ENCODE results near the gene LMNTD2.

LMNTD2 gene

GRCh38 chr11:565921-566509 lies 5.5 kb upstream of the LMNTD2 start:
- Histone ChIP-seq H3K4me3 (ENCODE audit: low read depth, low read length) (no peak overlapping the region), H2AFZ (ENCODE audit: low read length, unreplicated experiment) (no peak overlapping the region), H3K27ac (ENCODE audit: low read depth, low read length) (no peak overlapping the region), H3K79me2 (ENCODE audit: control insufficient read depth, insufficient read depth, low read length, unreplicated experiment) (peaks cover 28% of the 10 kb centered on the region), H3K4me1 (ENCODE audit: control insufficient read depth, insufficient read depth, low read length, unreplicated experiment) (peaks cover 25% of the 10 kb centered on the region), H3K27me3 (ENCODE audit: insufficient read depth, low read length) (no peaks in the 10 kb centered on the region), H3K36me3 (ENCODE audit: insufficient read depth, low read length) (no peaks in the 10 kb centered on the region)

- Histone ChIP-seq H3K36me3 (ENCODE audit: insufficient read depth, low read length) (no peaks in the 10 kb centered on the region), H3K4me3 (ENCODE audit: low read depth, low read length) (no peak overlapping the region), H3K27ac (ENCODE audit: low read depth, low read length) (no peak overlapping the region), H3K79me2 (ENCODE audit: control insufficient read depth, insufficient read depth, low read length, unreplicated experiment) (peaks cover 28% of the 10 kb centered on the region), H2AFZ (ENCODE audit: low read length, unreplicated experiment) (no peak overlapping the region), H3K4me1 (ENCODE audit: control insufficient read depth, insufficient read depth, low read length, unreplicated experiment) (peaks cover 17% of the 10 kb centered on the region), H3K27me3 (ENCODE audit: insufficient read depth, low read length) (no peaks in the 10 kb centered on the region)
Measured at GRCh38 chr11:563812-564578, 3.5 kb upstream of the LMNTD2 start.

- Histone ChIP-seq H2AFZ (ENCODE audit: low read length, unreplicated experiment) (no peak overlapping the region), H3K4me3 (ENCODE audit: low read depth, low read length) (no peak overlapping the region), H3K4me1 (ENCODE audit: control insufficient read depth, insufficient read depth, low read length, unreplicated experiment) (peaks cover 16% of the 10 kb centered on the region), H3K27ac (ENCODE audit: low read depth, low read length) (no peak overlapping the region), H3K36me3 (ENCODE audit: insufficient read depth, low read length) (no peaks in the 10 kb centered on the region), H3K79me2 (ENCODE audit: control insufficient read depth, insufficient read depth, low read length, unreplicated experiment) (peaks cover 25% of the 10 kb centered on the region), H3K27me3 (ENCODE audit: insufficient read depth, low read length) (peaks cover 2% of the 10 kb centered on the region; the same call in 1 of the 2 replicates)
Measured at GRCh38 chr11:563066-563811, 2.7 kb upstream of the LMNTD2 start.

- Histone ChIP-seq H3K27me3 (ENCODE audit: insufficient read depth, low read length) (peaks cover 13% of the 10 kb centered on the region), H3K36me3 (ENCODE audit: insufficient read depth, low read length) (no peaks in the 10 kb centered on the region), H3K27ac (ENCODE audit: low read depth, low read length) (no peak overlapping the region), H3K79me2 (ENCODE audit: control insufficient read depth, insufficient read depth, low read length, unreplicated experiment) (peaks cover 14% of the 10 kb centered on the region), H2AFZ (ENCODE audit: low read length, unreplicated experiment) (no peak overlapping the region), H3K4me3 (ENCODE audit: low read depth, low read length) (peak overlapping the region; percentile 92; the same call in 1 of the 2 replicates), H3K4me1 (ENCODE audit: control insufficient read depth, insufficient read depth, low read length, unreplicated experiment) (peaks cover 15% of the 10 kb centered on the region)
Measured at GRCh38 chr11:562046-562645, 1.6 kb upstream of the LMNTD2 start.

- peaks cover 9% of the 10 kb centered on the region for H3K79me2 ChIP-seq (ENCODE audit: control insufficient read depth, insufficient read depth, low read length, unreplicated experiment)
- peaks cover 8% of the 10 kb centered on the region for H3K4me1 ChIP-seq (ENCODE audit: control insufficient read depth, insufficient read depth, low read length, unreplicated experiment)
- no peaks in the 10 kb centered on the region for H3K36me3 ChIP-seq (ENCODE audit: insufficient read depth, low read length)
- no peak overlapping the region for H3K27ac ChIP-seq (ENCODE audit: low read depth, low read length)
- H2AFZ ChIP-seq (ENCODE audit: low read length, unreplicated experiment), result peak overlapping the region; percentile 84
- peak overlapping the region; percentile 92 for H3K4me3 ChIP-seq (ENCODE audit: low read depth, low read length)
- peaks cover 21% of the 10 kb centered on the region for H3K27me3 ChIP-seq (ENCODE audit: insufficient read depth, low read length)
Measured at GRCh38 chr11:561148-562003, 838 bp upstream of the LMNTD2 start.

- H3K36me3 ChIP-seq (ENCODE audit: insufficient read depth, low read length), result no peaks in the 10 kb centered on the region
- no peaks in the 10 kb centered on the region for H3K79me2 ChIP-seq (ENCODE audit: control insufficient read depth, insufficient read depth, low read length, unreplicated experiment)
- H3K27ac ChIP-seq (ENCODE audit: low read depth, low read length), result no peak overlapping the region
- peak overlapping the region; percentile 92 for H3K4me3 ChIP-seq (ENCODE audit: low read depth, low read length)
- no peak overlapping the region for H2AFZ ChIP-seq (ENCODE audit: low read length, unreplicated experiment)
- H3K4me1 ChIP-seq (ENCODE audit: control insufficient read depth, insufficient read depth, low read length, unreplicated experiment), result peaks cover 5% of the 10 kb centered on the region
- peaks cover 35% of the 10 kb centered on the region for H3K27me3 ChIP-seq (ENCODE audit: insufficient read depth, low read length)
Measured at GRCh38 chr11:559712-560304, 730 bp downstream of the LMNTD2 start.

- Histone ChIP-seq H3K27ac (ENCODE audit: low read depth, low read length) (no peak overlapping the region), H3K4me1 (ENCODE audit: control insufficient read depth, insufficient read depth, low read length, unreplicated experiment) (peaks cover 5% of the 10 kb centered on the region), H3K36me3 (ENCODE audit: insufficient read depth, low read length) (no peaks in the 10 kb centered on the region)
Measured at GRCh38 chr11:559020-559620, 1.4 kb downstream of the LMNTD2 start.

GRCh38 chr11:558503-558902 lies 2.0 kb downstream of the LMNTD2 start:
- Histone ChIP-seq H3K36me3 (ENCODE audit: insufficient read depth, low read length) (no peaks in the 10 kb centered on the region), H2AFZ (ENCODE audit: low read length, unreplicated experiment) (no peak overlapping the region), H3K79me2 (ENCODE audit: control insufficient read depth, insufficient read depth, low read length, unreplicated experiment) (no peaks in the 10 kb centered on the region), H3K4me3 (ENCODE audit: low read depth, low read length) (no peak overlapping the region), H3K4me1 (ENCODE audit: control insufficient read depth, insufficient read depth, low read length, unreplicated experiment) (peaks cover 5% of the 10 kb centered on the region), H3K27ac (ENCODE audit: low read depth, low read length) (no peak overlapping the region), H3K27me3 (ENCODE audit: insufficient read depth, low read length) (peaks cover 43% of the 10 kb centered on the region)

More at GRCh38 chr11:559020-559620, 1.4 kb downstream of the LMNTD2 start:
- Histone ChIP-seq H2AFZ (ENCODE audit: low read length, unreplicated experiment) (no peak overlapping the region), H3K79me2 (ENCODE audit: control insufficient read depth, insufficient read depth, low read length, unreplicated experiment) (no peaks in the 10 kb centered on the region), H3K4me3 (ENCODE audit: low read depth, low read length) (no peak overlapping the region), H3K27me3 (ENCODE audit: insufficient read depth, low read length) (peaks cover 41% of the 10 kb centered on the region)

- Histone ChIP-seq H3K27me3 (ENCODE audit: insufficient read depth, low read length) (peaks cover 43% of the 10 kb centered on the region), H3K4me3 (ENCODE audit: low read depth, low read length) (no peak overlapping the region), H3K36me3 (ENCODE audit: insufficient read depth, low read length) (no peaks in the 10 kb centered on the region), H3K79me2 (ENCODE audit: control insufficient read depth, insufficient read depth, low read length, unreplicated experiment) (no peaks in the 10 kb centered on the region), H2AFZ (ENCODE audit: low read length, unreplicated experiment) (no peak overlapping the region), H3K4me1 (ENCODE audit: control insufficient read depth, insufficient read depth, low read length, unreplicated experiment) (peaks cover 5% of the 10 kb centered on the region), H3K27ac (ENCODE audit: low read depth, low read length) (no peak overlapping the region)
Measured at GRCh38 chr11:557328-558132, 3.0 kb downstream of the LMNTD2 start.
